Activated CD4-positive, alpha-beta T cell treated with anti-CD3 and anti-CD28 coated beads, Interleukin-2, amount 50 U/mL, for 4 hours (primary cell): ENCODE results near the gene PDXK.

Experiments
- DNase-seq, 2 experiments: peaks; one replicate each; pipeline ENCODE4 v3.0.0-alpha.2; 2020

PDXK gene

DNA sequence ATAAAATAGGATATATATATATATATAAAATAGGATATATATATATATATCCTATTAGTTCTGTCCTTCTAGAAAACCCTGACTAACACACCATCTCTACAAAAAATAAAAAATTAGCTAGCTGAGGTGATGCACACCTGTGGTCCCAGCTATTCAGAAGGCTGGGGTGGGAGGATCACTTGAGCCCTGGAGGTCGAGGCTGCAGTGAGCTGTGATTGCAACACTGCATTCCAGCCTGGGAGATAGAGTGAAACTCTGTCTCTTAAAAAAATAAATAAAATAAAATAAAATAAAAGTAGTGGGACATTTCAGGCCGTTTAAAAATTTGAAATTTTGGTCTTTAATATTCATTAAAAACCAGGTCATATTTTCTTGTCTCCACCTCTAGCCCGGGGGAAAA, 66.2 kb downstream of the PDXK start:
- no peak for DNase-seq

DNA sequence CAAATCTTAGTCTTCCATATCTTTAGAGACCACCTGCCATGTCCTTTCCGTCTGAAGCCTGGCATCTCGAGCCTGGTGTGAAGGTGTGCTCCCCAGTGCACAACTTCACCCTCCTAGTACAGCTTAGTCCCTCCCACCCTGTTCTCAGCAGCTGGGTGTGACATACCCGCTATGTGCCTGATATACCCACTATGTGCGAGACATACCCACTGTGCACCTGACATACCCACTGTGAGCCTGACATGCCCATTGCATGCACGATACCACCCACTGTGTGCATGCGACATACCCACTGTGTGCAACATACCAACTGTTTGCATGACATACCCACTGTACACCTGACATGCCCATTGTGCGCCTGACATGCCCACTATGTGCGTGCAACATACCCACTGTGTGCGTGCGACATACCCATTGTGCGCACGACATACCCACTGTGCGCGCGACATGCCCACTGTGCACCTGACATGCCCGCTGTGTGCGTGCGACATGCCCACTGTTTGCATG, 67.4 kb downstream of the PDXK start:
- DNase-seq: no peak

DNA sequence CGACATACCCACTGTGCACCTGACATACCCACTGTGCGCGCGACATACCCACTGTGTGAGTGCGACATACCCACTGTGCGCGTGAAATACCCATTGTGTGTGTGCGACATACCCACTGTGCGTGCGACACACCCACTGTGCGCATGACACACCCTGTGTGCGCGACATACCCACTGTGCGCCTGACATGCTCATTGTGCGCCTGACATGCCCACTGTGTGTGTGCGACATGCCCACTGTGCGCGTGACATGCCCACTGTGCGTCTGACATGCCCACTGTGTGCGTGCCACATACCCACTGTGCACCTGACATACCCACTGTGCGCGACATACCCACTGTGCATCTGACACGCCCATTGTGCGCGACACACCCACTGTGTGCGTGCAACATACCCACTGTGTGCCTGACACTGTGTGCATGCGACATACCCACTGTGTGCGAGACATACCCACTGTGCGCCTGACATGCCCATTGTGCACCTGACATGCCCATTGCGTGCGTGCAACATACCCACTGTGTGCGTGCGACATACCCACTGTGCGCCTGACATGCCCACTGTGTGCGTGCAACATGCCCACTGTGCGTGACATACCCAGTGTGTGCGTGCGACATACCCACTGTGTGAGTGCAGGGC, 68.0 kb downstream of the PDXK start:
- DNase-seq: no peak

DNA sequence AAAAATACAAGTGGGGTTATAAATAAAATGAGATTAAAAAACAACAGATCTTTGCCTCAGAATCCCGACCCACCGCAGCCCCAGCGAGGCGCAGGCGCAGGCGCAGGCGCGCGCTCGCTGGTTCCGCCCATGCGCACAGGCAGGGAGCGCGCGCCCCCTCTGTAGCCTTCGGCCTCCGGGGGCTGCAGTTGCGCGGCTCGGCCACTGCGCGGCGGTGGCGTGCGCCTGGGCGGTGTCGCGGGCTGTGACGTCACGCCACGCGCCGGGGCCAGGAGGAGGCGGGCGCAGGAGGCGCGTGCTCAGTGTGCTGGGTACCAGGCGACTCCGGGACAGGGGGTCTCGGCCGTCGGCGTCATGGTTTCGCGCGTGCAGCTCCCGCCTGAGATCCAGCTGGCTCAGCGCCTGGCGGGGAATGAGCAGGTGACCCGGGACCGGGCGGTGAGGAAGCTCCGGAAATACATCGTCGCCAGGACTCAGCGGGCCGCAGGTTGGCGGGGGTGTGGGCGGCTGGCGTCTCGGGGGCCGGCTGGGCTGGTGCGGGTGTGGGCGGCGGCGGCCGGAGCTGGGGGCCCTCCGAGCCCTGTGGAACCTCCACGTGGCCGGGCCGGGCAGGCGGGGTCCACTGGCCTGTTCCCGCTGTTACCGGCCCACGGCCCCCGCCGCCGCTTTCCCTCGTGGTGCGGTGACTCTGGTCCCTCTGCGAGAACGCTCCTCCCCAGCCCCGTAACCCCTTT, 70.5 kb downstream of the PDXK start, which contains the start of gene RRP1:
RRP1 (plus strand) TSS at position 302 of the 734 bp plus-strand sequence; CDS start at position 355, 53 bp downstream.
- peak; percentile 88 to 90 for DNase-seq

DNA sequence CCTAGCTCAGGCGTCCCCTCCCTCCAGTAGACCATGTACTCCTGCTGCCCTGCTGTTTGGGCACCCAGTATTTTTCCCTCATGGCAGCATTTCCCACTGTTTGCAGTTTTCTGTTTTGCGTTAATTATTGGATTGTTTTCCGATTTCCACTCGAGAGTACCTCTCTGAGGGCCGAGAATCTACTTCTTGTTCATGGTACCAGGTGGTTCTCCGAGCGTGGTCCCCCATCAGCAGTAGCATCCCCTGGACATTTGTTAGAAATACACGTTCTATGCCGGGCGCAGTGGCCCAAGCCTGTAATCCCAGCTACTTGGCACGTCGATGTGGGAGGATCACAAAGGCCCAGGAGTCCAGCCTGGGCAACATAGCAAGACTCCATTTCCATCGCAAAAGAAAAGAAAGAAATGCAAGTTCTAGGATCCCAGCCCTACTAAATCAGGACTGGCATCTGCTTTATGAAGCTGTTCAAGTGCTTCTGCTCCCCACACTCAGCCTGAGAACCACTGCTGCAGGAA, 71.1 kb downstream of the PDXK start:
- DNase-seq: no peak

DNA sequence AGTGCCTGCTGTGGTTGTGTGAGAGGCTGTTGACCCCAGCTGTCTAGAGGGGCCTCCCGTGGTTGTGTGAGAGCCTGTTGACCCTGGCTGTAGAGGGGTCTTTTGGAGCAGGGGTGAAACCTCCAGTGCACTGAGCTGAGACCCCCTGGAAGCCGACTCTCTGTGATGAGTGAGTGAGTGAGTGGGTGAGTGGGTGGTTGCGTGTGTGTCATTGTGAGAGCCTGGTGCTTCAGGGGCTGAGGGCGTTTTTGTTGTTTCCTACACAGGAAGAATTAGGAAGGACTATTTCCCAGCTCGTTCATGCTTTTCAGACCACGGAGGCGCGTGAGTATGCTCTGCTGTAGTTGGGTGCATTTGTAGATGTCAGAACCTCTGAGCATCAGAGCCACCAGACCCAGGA, 73.5 kb downstream of the PDXK start:
- DNase-seq: no peak

DNA sequence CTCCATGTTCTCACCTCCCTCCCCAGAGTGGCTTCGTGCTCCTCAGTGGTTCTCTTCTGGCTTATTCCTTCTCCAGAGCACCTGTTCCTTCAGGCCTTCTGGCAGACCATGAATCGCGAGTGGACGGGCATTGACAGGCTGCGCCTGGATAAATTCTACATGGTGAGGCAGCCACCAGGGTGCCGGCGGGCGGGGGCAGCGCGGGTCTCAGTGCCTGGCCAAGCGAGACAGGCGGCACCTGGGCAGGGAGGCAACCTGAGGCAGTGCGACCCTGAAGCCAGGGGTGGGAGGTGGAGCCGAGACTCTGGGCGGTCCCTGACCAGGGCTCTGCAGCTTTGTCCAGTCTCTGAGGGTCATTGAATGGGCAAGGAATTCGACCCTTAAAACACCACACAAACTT, 74.3 kb downstream of the PDXK start:
- DNase-seq: no peak

DNA sequence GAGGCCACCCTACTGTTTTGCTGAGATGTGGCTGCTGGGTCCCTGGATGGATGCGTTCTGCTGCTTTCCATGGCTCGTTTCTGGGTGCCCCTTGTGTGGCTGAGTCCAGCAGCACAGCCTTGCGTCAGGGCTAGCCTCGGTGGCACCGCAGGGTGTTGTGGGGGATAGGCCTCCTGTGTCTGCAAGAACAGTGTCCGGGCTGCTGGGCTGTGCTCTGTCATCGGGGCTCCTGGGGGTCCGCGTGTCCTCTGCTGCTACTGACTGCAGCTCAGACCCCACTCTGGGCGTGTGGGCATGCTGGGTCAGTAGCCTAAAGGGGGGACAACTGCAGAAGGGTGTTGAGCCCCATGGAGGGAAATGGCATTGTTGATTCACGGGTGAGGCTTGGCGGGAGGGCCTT, 75.4 kb downstream of the PDXK start:
- DNase-seq: no peak

DNA sequence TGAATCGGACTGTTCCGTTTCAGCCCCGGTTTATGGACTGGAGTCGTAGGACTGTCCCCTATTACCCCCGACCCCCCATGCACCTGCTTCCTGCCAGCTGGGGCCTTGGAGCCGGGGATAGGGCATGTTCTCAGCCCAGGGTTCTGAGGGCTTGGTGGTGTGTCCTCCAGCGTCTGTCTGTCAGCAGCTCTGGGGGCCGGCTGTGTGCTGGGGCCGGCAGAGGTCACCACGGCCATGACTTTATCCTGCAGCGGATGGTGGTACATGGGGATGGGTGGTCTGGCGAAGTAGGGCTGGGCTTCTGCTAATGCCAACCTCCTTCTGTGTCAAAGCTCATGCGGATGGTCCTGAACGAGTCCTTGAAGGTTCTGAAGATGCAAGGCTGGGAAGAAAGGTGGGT, 75.9 kb downstream of the PDXK start:
- DNase-seq: no peak

DNA sequence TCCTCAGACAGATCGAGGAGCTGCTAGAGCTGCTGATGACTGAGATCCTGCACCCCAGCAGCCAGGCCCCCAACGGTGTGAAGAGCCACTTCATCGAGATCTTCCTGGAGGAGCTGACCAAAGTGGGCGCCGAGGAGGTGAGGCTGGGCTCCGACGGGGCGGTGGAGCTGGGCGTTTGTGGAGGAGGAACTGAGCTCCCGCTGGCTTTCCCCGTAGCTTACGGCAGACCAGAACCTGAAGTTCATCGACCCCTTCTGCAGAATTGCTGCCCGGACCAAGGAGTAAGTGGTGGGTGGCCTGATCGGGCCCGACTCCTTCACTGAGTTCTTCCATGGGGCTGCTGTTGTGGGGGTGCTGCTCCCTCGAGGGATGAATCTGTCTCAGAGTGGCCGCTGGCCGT, 78.5 kb downstream of the PDXK start:
- DNase-seq: no peak

DNA sequence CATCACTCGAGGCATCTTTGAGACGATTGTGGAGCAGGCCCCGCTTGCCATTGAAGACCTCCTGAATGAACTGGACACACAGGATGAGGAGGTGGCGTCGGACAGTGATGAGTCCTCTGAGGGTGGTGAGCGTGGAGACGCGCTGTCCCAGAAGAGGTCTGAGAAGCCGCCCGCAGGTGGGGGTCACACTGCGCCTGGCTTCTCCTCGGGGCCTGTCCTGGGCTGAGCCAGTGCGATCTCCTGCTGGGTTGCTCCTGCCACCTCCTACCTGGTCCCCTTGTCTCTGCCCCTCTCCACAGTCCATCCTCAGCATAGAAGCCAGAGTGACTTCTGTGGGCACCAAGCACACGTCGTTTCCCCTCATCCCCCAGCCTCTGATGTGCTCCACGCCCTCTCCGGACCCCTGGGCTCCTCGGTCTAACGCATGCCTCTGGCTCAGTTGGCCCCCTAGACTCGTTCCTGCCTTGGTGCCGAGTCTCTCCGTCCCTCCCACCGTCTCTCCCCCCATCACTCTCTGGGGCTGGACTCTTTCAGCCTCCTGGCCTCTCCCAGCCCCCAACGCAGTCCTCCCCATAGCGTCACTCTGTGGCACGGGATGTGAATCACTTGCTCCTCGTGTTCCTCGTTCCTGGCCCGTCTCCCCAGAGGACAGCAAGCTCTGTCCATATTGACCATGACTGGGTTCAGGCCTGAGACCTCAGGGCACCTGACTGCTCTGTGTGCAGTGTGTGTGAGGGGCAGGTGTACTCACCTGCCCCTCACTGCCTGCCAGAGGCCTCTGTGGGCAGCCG, 79.2 kb downstream of the PDXK start:
- DNase-seq: no peak

DNA sequence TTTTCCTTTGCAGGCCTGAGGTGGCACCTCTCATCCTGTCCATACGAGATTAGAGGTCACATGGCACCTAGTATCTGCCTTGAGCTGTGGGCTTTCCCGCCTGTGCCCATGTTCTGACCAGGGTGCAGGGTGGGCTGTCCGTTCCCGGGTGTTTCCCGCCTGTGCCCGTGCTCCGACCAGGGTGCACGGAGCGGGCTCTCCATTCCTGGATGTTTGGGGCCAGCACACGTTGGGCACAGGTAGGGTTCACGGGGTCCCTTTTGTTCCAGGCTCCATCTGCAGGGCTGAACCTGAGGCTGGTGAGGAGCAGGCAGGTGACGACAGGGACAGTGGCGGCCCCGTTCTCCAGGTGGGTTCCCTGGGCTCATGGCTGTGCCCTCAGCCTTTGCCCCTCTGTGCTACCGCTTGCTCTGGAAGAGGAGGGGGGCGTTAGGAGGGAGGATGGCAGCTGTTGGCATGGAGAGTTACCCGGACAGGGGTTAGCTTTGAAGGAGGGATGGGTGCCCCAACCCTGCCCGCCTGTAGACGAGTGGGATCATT, 80.4 kb downstream of the PDXK start:
- no peak for DNase-seq

DNA sequence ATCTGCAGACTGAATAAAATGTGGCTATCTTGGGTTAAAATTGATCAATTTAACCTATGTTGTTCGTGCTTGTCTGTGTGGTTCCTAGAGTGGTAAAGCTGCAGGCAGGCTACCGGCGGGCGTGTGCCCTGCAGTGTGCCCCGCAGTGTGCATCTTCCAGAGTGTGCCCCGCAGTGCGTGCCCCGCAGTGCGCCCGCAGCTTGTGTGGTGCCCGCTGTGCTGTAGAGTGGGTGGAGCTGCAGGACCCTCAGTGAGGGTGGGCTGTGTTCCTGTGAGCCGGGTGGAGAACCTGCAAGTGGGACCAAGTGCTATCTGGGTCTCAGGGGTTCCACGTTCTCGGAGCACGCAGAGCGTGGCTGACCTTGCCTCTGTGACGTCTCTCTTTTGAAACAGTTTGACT, 81.2 kb downstream of the PDXK start:
- no peak for DNase-seq

DNA sequence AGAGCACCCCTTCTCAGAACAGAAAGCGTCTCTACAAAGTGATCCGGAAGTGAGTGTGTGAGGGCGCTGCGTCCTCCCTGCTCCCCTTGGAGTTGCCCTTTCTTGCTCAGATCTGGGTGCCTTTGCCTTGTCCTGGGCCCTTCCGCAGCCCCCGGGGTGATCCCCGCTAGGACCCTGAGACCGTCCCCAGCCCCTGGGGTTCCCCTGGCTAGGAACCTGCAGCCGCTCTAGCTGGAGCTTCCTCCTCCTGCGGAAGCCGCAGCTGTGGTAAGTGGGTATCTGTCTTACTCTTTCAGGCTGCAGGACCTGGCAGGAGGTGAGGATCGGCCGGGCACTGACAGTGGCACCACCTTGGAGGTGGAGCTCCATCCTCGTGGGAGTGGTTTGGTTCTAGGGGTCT, 81.6 kb downstream of the PDXK start:
- no peak for DNase-seq

DNA sequence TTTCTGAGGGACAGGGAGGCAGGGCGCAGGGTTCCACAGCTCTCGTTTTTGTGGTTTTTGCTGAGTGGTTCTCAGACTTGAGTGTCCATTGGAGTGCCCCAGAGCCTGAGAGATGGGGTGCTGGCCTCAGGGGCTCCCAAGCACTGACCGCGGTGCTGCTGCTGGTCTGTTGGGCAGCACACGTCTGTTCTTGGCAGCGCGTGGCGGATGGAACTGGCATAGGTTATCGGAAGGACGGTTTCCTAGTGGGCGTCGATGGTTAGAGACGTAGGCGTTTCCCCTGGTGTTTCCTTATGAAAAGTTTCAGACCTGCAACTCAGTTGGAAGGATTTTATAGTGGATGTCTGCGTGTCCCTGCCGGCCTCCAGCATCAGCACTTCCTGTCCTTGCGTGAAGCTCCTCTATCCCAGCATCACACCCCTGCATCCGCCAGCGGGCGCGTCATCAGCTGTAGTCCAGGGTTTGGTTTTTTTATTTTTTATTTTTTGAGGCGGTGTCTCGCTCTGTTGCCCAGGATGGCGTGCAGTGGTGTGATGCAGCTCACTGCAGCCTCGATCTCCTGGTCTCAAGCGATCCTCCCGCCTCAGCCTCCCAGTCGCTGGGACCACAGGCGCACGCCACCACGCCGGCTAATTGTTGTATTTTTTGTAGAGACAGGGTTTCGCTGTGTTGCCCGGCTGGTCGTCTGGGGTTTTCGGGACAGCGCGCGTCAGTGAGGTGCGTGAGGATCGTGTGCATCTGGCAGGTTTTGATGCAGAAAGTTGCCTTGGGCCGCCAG, 82.3 kb downstream of the PDXK start:
- no peak for DNase-seq

DNA sequence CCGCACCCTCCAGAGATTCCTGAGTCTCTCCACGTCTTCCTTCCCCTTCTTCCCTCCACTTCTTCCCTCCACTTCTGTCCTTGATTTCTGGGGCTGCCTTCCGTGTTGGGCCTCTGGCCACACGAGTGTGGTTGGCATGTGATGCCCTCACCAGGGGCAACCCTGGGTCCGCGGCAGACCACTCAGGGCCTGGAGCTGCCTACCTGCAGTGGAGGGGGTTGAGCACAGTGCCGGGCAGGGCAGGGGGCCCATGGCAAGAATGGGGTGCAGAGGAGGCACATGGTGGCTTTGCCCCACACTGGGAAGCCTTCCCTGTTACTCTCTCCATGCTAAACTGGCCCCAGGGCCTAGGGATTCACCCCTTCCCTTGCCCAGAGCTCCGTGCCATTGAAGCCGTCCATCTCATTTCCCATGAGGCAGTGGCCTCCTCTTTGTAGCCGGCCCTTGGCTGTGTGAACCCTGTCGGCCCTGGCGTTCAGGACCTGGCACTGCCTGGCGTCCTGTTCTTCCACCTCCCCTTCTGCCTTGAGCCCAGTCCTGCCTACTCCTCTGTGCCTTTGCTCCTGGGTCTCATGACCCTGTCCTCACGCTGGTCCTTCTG, 83.9 kb downstream of the PDXK start:
- DNase-seq: no peak

DNA sequence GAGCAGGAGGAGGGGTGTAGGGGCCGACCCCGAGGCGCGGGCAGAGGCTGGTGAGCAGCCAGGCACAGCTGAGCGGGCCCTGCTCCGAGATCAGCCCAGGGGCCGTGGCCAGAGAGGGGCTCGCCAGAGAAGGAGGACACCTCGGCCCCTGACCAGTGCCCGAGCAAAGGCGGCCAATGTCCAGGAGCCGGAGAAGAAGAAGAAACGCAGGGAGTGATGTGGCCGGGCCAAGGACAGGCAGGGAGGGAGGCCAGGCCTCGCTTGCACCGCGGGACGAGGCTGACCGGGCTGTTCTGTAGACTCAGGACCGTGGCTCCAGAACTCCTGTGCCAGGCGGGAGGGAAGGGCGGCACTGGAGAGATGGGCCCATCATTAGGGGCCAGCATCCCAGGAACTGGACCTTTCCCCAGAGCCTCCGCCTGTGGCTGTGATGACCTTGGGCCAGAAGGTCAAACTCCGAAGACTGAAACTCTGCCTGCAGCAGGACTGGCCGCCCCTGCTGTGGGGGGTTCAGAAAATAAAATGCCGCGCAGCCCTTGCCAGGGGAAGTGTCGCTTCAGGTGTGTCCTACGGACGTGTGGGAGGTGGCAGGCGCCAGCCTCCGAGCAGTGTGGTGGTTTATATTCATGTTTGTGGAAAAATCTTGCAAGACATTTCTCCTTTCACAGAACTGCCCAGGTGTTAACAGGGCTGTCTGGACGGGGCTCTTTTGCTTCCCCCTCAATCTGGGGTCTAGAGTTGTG, 84.8 kb downstream of the PDXK start:
- no peak for DNase-seq

DNA sequence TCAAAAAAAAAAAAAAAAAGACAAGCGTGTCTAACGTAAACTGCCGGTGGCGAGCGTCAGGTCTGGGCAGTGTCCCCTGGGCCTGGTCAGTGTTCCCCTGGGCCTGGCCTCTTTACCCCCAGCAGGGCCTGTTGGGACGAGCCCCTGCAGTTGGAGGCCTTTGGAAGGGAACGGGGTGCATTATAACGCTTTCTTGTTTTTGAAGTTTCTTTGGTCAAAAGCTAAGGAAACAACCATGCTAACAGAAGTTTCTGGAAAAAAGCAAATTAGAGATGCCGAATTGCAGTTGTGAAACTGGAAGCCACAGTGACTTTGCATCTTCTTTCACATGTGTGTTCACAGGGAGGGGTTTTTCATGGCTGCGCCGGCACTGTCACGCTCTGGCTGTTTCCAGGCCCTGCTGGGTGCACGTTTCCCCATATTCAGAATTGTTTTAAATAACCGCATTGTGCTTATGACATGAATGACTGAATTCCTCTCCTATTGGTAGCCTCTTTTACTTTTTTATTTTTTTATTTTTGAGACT, 86.4 kb downstream of the PDXK start:
- no peak for DNase-seq

DNA sequence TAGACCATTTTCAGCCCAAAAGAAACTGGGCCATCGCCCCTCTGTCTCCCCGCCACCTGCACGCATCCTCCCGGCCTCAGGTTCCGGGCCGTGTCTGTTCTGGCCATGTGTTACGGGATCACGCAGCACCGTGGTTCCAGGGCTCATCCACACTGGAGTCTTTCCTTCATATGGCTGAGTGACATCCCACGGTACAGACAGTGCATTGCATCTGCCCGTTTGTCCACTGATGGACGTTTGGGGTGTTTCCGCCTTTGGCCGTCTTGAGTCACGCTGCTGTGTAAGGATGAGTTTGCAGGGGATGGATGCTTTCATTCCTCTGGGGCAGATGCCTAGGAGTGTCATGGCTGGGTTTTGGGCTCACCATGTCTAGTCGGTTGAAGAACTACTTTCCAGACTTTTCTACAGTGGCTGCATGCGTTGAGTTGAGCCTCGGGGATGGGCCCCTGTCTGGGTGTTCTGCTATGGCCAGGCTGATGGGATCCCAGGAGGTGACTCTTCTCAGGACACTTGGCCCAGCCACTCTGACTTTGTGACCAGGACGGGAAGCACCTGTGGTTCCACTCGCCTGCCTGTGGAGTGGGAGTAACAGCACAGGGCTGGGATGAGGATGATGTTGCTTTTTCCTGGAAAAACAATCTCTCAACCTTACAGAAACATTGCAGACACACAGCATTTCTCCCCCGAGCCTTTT, 87.2 kb downstream of the PDXK start:
- DNase-seq: no peak

DNA sequence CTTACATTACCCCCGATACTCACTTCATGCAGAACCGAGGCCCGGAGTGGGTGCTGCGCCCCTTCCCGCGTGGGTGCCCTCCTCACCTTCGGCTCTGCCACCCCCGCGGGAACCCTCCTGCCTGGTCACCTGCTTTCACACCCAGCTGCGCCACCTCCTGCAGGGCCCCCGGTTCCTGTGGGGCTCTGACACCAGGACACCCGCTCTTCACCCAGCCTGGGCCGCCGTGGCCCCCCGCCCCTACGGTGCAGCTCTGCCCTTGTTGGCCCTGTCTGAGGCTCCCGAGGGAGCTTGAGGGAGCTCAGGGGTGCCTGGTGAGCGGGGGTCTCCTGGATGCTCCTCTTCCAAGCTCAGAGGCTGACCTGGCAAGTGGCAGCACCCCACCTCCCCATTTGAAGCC, 89.4 kb downstream of the PDXK start:
- no peak for DNase-seq
